GM19238 (cell line): ENCODE data around the gene TTC23.
"Not testable (repeated sequence)": the region's sequence is repeated elsewhere in the genome, so short reads cannot be mapped to it uniquely, and the experiment has no call there.

Source experiments
- DNase-seq: peaks from one replicate; pipeline ENCODE4 v3.0.0; 2011; ENCODE audit warnings: low spot score; ENCODE audit not compliant: insufficient read length

Gene TTC23

DNA sequence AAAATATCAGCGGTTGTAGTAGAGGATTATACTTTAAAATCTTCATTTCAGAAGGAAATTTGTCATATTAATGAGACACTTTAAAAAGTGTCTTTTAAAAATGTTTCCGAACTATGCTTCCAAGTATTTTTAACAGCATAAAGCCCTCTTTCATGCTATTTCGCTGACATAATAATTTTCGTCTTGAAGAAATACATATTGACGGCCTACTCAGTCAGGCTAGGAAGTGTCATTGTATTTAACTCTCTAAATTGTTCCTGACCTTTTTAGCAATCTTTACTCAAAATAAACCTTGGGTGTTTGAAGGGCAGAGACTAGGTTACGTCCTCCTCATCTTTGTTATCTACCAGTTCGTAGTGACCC is 1.1 kb upstream of the TTC23 start:
- DNase-seq = no peak

- DNase-seq = no peak
Observed at GRCh38 chr15:99250001-99250400, 620 bp upstream of the TTC23 start.

DNA sequence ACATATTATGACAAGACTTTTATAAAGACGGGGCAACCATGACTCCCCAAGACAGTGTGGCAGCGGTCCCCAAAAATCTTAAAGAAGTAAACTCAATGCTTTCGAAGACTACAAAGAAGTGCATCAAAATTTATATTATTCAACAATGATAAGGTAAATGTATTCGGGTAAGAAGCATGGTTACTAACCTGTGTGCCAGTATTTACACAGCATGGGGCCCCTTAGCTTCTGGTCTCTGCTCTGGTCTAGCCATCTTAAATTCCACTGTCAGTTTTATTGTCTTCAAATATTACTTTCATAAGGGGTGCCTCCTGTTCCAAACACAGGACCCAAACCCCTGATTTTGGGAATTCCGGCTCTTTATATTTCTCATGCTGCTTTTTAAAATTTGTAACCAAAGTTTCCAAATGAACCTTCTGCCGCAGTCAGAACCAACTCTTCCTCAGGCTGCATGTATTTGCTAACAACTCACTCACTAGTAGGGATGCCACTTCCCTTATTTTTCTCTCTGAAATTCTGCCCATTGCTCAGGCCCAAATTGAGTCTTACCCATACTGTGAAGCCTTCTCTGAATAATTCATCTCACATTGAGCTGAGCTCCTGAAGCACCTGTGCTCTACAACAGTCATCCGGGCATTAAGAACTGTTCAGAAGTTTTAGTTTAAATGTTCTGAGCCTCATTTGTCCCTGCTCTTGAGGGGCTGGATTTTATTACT is 1.2 kb downstream of the TTC23 start:
- DNase-seq = no peak

DNA sequence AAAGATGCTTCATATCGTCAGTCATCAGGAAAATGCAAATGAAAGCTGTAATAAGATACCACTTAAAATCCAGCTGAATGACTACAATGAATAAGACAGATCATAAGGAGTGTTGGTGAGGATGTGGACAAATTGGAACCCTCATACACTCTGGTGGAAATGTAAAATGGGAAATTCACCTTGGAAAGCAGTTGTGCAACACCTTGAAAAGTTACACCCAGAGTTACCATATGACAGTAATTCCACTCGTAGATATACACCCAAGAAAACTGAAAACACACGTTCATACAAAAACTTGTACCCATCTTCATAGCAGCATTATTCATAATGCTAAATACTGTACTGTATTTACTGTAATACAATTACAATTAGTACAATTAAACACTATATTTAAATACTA is 2.3 kb downstream of the TTC23 start:
- no peak for DNase-seq

GRCh38 chr15:99244306-99244705 is 5.1 kb downstream of the TTC23 start:
- DNase-seq = no peak

GRCh38 chr15:99241752-99242151 is 7.6 kb downstream of the TTC23 start:
- DNase-seq = no peak

- no peak for DNase-seq
Observed at GRCh38 chr15:99239545-99240198, 9.7 kb downstream of the TTC23 start.

GRCh38 chr15:99238849-99239248 is 10.5 kb downstream of the TTC23 start:
- no peak for DNase-seq

- DNase-seq = not testable (repeated sequence)
Observed at GRCh38 chr15:99234160-99234559, 15.2 kb downstream of the TTC23 start.

- DNase-seq = no peak
Observed at GRCh38 chr15:99232740-99233139, 16.6 kb downstream of the TTC23 start.

- no peak for DNase-seq
Observed at GRCh38 chr15:99230867-99231266, 18.5 kb downstream of the TTC23 start.

GRCh38 chr15:99228120-99228770 is 21.1 kb downstream of the TTC23 start:
- DNase-seq = no peak

GRCh38 chr15:99226802-99227201 is 22.6 kb downstream of the TTC23 start:
- DNase-seq = no peak

DNA sequence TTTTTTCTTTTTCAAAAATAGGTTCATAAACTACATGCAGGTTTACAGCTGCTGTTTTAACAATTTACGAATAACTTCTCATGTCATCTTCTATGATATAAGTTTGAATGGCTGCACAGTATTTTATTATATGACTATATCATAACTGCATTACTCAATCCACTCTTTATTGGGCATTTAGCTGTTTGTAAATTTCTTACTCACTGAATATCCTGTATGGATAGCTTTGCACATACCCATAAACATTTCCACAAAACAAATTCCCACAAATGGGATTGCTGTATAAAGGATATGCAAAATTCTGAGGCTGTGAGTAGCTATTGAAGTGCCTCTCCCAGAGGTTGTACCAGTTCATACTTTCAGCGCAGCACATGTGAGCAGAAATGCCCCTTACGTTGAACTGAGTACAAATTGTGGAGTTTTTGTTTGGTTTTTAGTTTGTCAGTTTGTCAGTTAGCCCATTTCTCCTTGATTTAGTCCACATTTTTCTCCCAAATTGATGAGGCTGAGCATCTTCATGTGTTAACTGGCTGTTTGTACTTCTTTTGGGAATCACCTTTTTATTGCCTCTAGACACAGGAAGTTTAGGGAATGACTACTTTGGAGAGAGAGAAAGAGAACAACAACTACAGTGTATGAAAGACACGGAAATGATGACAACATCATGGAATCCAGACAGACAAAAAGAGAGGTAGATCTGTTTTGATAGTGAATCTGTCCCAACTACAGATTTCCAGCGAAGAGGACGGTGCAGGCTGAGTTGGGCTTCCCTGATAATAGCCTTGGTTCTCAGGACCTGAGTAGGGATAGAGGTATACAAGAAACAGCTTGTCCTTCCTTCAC is 24.8 kb downstream of the TTC23 start:
- DNase-seq = no peak

GRCh38 chr15:99213187-99213811 is 36.1 kb downstream of the TTC23 start:
- DNase-seq = peak; percentile 27

DNA sequence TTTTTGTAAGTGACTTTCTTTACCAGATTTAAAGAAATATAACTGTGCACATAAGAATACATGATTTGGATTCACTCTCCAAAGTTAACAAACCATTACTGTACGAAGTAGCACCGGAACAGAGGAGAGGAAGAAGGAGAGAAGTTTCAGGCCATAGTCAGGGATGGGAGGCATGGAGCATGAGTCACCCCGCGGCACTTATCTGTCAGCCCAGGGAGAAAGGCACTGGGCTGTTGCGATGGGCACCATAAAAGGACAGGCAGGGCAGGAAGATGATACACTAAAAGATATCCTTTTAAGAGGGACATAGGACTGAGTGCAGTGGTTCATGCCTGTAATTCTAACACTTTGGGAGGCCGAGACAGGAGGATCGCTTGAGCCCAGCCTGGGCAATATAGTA is 37.0 kb downstream of the TTC23 start:
- DNase-seq = no peak

- no peak for DNase-seq
Observed at GRCh38 chr15:99211926-99212325, 37.5 kb downstream of the TTC23 start.

DNA sequence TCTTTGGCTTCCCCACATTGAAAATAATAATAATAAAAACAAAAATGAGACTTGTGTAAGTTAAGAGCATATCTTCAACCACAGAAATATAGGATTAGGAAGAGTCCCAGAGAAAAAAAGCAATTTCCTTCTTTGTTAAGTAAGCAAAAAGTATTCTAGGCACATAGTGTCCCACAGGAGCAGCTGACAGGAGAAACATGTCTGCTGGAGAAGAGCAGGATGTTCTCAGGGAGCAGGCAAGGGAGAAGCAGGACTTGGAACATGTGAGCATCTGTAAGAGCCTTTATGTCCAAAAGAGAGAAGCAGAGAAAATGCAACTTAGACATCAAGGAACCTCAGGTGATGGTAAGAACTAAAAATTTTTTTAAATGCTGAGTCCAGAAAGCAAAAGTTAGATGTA is 39.0 kb downstream of the TTC23 start:
- DNase-seq = no peak

GRCh38 chr15:99209326-99209725 is 40.1 kb downstream of the TTC23 start:
- DNase-seq = no peak

DNA sequence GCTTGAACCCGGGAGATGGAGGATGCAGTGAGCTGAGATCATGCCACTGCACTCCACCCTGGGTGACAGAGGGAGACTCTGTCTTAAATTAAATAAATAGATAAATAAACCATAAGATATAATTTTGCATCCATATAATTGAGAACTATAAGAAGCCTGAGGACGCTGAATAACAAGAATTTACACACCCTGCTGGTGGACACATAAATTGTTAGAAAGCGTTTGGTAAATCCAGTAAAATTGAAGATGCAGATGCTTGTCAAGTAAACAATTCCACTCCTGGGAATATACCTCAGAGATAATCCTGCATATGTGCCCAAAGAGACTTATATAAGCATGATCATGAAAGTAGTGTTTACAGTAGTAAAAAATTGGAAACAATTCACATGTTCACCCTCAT is 41.7 kb downstream of the TTC23 start:
- no peak for DNase-seq

- DNase-seq = no peak
Observed at GRCh38 chr15:99202176-99202552, 47.2 kb downstream of the TTC23 start.
